T-helper 2 cell treated with Interferon-gamma antibody and Interleukin-4, amounts not matched to agents 100 ng/mL and 5 ng/mL, for 36 hours (primary cell): ENCODE results near the gene CCDC183. TPM values are rescaled to one million over a fixed set of nuclear protein-coding genes. Genes with fewer than 3 reads are reported as not detected.
"Not testable (repeated sequence)": the region's sequence is repeated elsewhere in the genome, so short reads cannot be mapped to it uniquely, and the experiment has no call there.

ENCODE experiments used
- intact Hi-C: fragments of 100-400 bp; cut with micrococcal nuclease; formaldehyde crosslinking; loops from one replicate; pipeline ENCODE4 v1.15.1; 2023
- total RNA-seq: library from RNA; stranded (reverse); gene quantifications from 2 replicates; pipeline ENCODE4 v1.2.3, GENCODE V29; 2022

The CCDC183 gene
- total RNA-seq, 1 donor from 2014 or later = 0.20 TPM

- intact Hi-C loops = no loop called here
Observed at GRCh38 chr9:136784997-136785361, 11.2 kb upstream of the CCDC183 start.

- intact Hi-C loops = not testable (repeated sequence)
Observed at GRCh38 chr9:136785565-136786355, 10.4 kb upstream of the CCDC183 start.

- intact Hi-C loops = no loop called here
Observed at GRCh38 chr9:136786451-136786850, 9.7 kb upstream of the CCDC183 start.

- intact Hi-C loops = loop anchor here (1.0 kb wide), 1 partner anchor 248 kb away; no protein-coding TSS in a partner anchor
Observed at GRCh38 chr9:136786983-136787382, 9.2 kb upstream of the CCDC183 start.

GRCh38 chr9:136787690-136788400, 8.3 kb upstream of the CCDC183 start:
- intact Hi-C loops = loop anchor here (1.0 kb wide), 1 partner anchor 247 kb away; no protein-coding TSS in a partner anchor

- intact Hi-C loops = not testable (repeated sequence)
Observed at GRCh38 chr9:136788644-136789522, 7.3 kb upstream of the CCDC183 start.

GRCh38 chr9:136789523-136789937, 6.6 kb upstream of the CCDC183 start:
- intact Hi-C loops = no loop called here

GRCh38 chr9:136790640-136791515, 5.3 kb upstream of the CCDC183 start, which contains the start of gene TMEM141:
Gene TMEM141 (plus strand): TSS chr9:136791344. CDS start chr9:136791371, 27 bp downstream.
- intact Hi-C loops = loop anchor here (1.0 to 5.0 kb wide), 9 partner anchors 9 to 816 kb away; partner anchors contain the start of genes ARRDC1, FBXW5, PAXX and PHPT1

GRCh38 chr9:136791516-136792276, 4.4 kb upstream of the CCDC183 start:
- intact Hi-C loops = loop anchor here (1.0 to 5.0 kb wide), 9 partner anchors 9 to 816 kb away; partner anchors contain the start of genes ARRDC1, FBXW5, PAXX and PHPT1

- intact Hi-C loops = loop anchor here (5.0 kb wide), 6 partner anchors 55 to 815 kb away; partner anchors contain the start of genes ARRDC1, FBXW5, PHPT1 and TRAF2
Observed at GRCh38 chr9:136792321-136793085, 3.6 kb upstream of the CCDC183 start.

GRCh38 chr9:136793086-136793946, 2.8 kb upstream of the CCDC183 start:
- intact Hi-C loops = loop anchor here (5.0 kb wide), 6 partner anchors 54 to 814 kb away; partner anchors contain the start of genes ARRDC1, FBXW5, PHPT1 and TRAF2

- intact Hi-C loops = loop anchor here (5.0 kb wide), 6 partner anchors 53 to 813 kb away; partner anchors contain the start of genes ARRDC1, FBXW5, PHPT1 and TRAF2
Observed at GRCh38 chr9:136794281-136794999, 1.7 kb upstream of the CCDC183 start.

- intact Hi-C loops = loop anchor here (5.0 kb wide), 6 partner anchors 52 to 812 kb away; partner anchors contain the start of genes ARRDC1, FBXW5, PHPT1 and TRAF2
Observed at GRCh38 chr9:136795000-136795348, 1.2 kb upstream of the CCDC183 start.

- intact Hi-C loops = not testable (repeated sequence)
Observed at GRCh38 chr9:136796775-136797347, 723 bp downstream of the CCDC183 start.

- intact Hi-C loops = no loop called here
Observed at GRCh38 chr9:136798708-136799078, 2.6 kb downstream of the CCDC183 start.
